H9 (cell line): Measurements from ENCODE around the gene CELF4. TPM values are rescaled to one million over a fixed set of nuclear protein-coding genes. Genes with fewer than 3 reads are reported as not detected.

Experiments used
- DNase-seq: peaks from one replicate; pipeline ENCODE4 v3.0.0-alpha.2; 2017
- H2AFZ ChIP-seq: one replicate; pipeline ENCODE4 v1.6.1; 2013; ENCODE audit warnings: mild to moderate bottlenecking, low read length, control low read depth, moderate library complexity
- H2AK5ac ChIP-seq: 2 replicates; pipeline ENCODE4 v1.6.1; 2013; ENCODE audit warnings: low read length, control low read depth, mixed read lengths; ENCODE audit not compliant: insufficient read length
- H2BK120ac ChIP-seq: one replicate; pipeline ENCODE4 v1.6.1; 2013; ENCODE audit warnings: low read depth, mild to moderate bottlenecking, low read length, control low read depth, inconsistent platforms; ENCODE audit not compliant: poor library complexity, severe bottlenecking
- H2BK12ac ChIP-seq: 2 replicates; pipeline ENCODE4 v1.6.1; 2013; ENCODE audit warnings: low read length, control low read depth, mixed read lengths, low read depth; ENCODE audit not compliant: insufficient read length
- H2BK15ac ChIP-seq: 2 replicates; pipeline ENCODE4 v1.6.1; 2013; ENCODE audit warnings: low read depth, low read length, control low read depth
- H2BK20ac ChIP-seq: one replicate; pipeline ENCODE4 v1.6.1; 2013; ENCODE audit warnings: low read depth, mild to moderate bottlenecking, low read length, control low read depth, inconsistent platforms; ENCODE audit not compliant: poor library complexity, severe bottlenecking
- H2BK5ac ChIP-seq: 2 replicates; pipeline ENCODE4 v1.6.1; 2013; ENCODE audit warnings: low read length, control low read depth, mixed read lengths; ENCODE audit not compliant: insufficient read length
- H3K14ac ChIP-seq: 2 replicates; pipeline ENCODE4 v1.6.1; 2013; ENCODE audit warnings: low read length, control low read depth; ENCODE audit not compliant: insufficient read depth
- H3K18ac ChIP-seq: 2 replicates; pipeline ENCODE4 v1.6.1; 2013; ENCODE audit warnings: low read depth, mild to moderate bottlenecking, mixed read lengths, low read length, control low read depth; ENCODE audit not compliant: insufficient read length
- H3K23ac ChIP-seq: 2 replicates; pipeline ENCODE4 v1.6.1; 2013; ENCODE audit warnings: low read length, control low read depth, mixed read lengths, low read depth; ENCODE audit not compliant: insufficient read length
- H3K23me2 ChIP-seq: 2 replicates; pipeline ENCODE4 v1.6.1; 2013; ENCODE audit warnings: low read depth, mild to moderate bottlenecking, mixed read lengths, low read length, control low read depth; ENCODE audit not compliant: insufficient read length, poor library complexity, severe bottlenecking
- H3K27ac ChIP-seq: 2 replicates; pipeline ENCODE4 v1.5.1; 2013; ENCODE audit warnings: low read length, control low read depth, mixed read lengths, low read depth; ENCODE audit not compliant: insufficient read length
- H3K27me3 ChIP-seq: 2 replicates; pipeline ENCODE4 v1.6.1; 2013; ENCODE audit warnings: low read length, control low read depth, inconsistent platforms; ENCODE audit not compliant: insufficient read depth
- H3K4ac ChIP-seq: 2 replicates; pipeline ENCODE4 v1.6.1; 2013; ENCODE audit warnings: low read depth, mild to moderate bottlenecking, control low read depth, inconsistent platforms, low read length, moderate library complexity
- H3K4me1 ChIP-seq: 2 replicates; pipeline ENCODE4 v1.6.1; 2013; ENCODE audit warnings: low read length, control low read depth, inconsistent platforms; ENCODE audit not compliant: insufficient read depth
- H3K4me2 ChIP-seq: 2 replicates; pipeline ENCODE4 v1.6.1; 2013; ENCODE audit warnings: low read length, control low read depth, mixed read lengths; ENCODE audit not compliant: insufficient read length, insufficient read depth
- H3K56ac ChIP-seq: 2 replicates; pipeline ENCODE4 v1.6.1; 2013; ENCODE audit warnings: low read depth, mild to moderate bottlenecking, mixed read lengths, low read length, control low read depth; ENCODE audit not compliant: insufficient read length
- H3K79me1 ChIP-seq: 2 replicates; pipeline ENCODE4 v1.6.1; 2013; ENCODE audit warnings: low read depth, mild to moderate bottlenecking, moderate library complexity, low read length, control low read depth, inconsistent platforms; ENCODE audit not compliant: insufficient read depth, poor library complexity, severe bottlenecking
- H3K79me2 ChIP-seq: 2 replicates; pipeline ENCODE4 v1.6.1; 2013; ENCODE audit warnings: low read length, control low read depth, inconsistent platforms; ENCODE audit not compliant: insufficient read depth
- H3K9ac ChIP-seq: 2 replicates; pipeline ENCODE4 v1.6.1; 2013; ENCODE audit warnings: low read length, control low read depth, mixed read lengths; ENCODE audit not compliant: insufficient read length; ENCODE audit errors: extremely low read depth
- H3K9me3 ChIP-seq: one replicate; pipeline ENCODE4 v1.6.1; 2013; ENCODE audit warnings: low read depth, low read length, inconsistent platforms; ENCODE audit not compliant: control insufficient read depth
- H3T11ph ChIP-seq: one replicate; pipeline ENCODE4 v1.6.1; 2013; ENCODE audit warnings: mild to moderate bottlenecking, low read length, control low read depth, inconsistent platforms
- H4K20me1 ChIP-seq: one replicate; pipeline ENCODE4 v1.6.1; 2013; ENCODE audit not compliant: control insufficient read depth, insufficient read length, insufficient read depth
- H4K5ac ChIP-seq: 2 replicates; pipeline ENCODE4 v1.6.1; 2013; ENCODE audit warnings: low read depth, mild to moderate bottlenecking, mixed read lengths, low read length, control low read depth; ENCODE audit not compliant: insufficient read length
- H4K8ac ChIP-seq: replicated peaks from 2 replicates; pipeline ENCODE4 v1.6.1; 2013; ENCODE audit warnings: low read length, control low read depth, mixed read lengths, low read depth; ENCODE audit not compliant: insufficient read length
- H4K91ac ChIP-seq: 2 replicates; pipeline ENCODE4 v1.6.1; 2013; ENCODE audit warnings: low read depth, mild to moderate bottlenecking, moderate library complexity, mixed read lengths, low read length, control low read depth; ENCODE audit not compliant: insufficient read length
- H3K27ac Mint-ChIP-seq, 3 experiments: 2 replicates in 2 of 3; 3 replicates in 1 of 3; pipeline ENCODE4 v1.8.0; 2020 to 2021; ENCODE audit warnings: mixed read lengths in 3 of 3, mild to moderate bottlenecking in 1 of 3, moderate library complexity in 1 of 3
- H3K27me3 Mint-ChIP-seq: 2 replicates; pipeline ENCODE4 v1.8.0; 2021; ENCODE audit warnings: low read depth, mild to moderate bottlenecking, moderate library complexity, mixed read lengths
- H3K36me3 Mint-ChIP-seq, 3 experiments: 2 replicates in 2 of 3; 3 replicates in 1 of 3; pipeline ENCODE4 v1.8.0; 2020 to 2021; ENCODE audit warnings: low read depth in 3 of 3, mixed read lengths in 3 of 3; ENCODE audit not compliant: insufficient read depth in 1 of 3
- H3K4me1 Mint-ChIP-seq, 2 experiments: 2 replicates each; pipeline ENCODE4 v1.8.0; 2020; ENCODE audit warnings: mixed read lengths in 2 of 2
- H3K4me3 Mint-ChIP-seq, 2 experiments: 2 replicates in 1 of 2; 3 replicates in 1 of 2; pipeline ENCODE4 v1.8.0; 2020 to 2021; ENCODE audit warnings: mild to moderate bottlenecking in 2 of 2, mixed read lengths in 2 of 2, moderate library complexity in 1 of 2
- H3K9me3 Mint-ChIP-seq, 2 experiments: 2 replicates in 1 of 2; 3 replicates in 1 of 2; pipeline ENCODE4 v1.8.0; 2020; ENCODE audit warnings: mild to moderate bottlenecking in 2 of 2, mixed read lengths in 2 of 2, moderate library complexity in 1 of 2
- WGBS: extraction: QIAGEN DNeasy Blood & Tissue Kit; methylation state at CpG from one replicate; pipeline ENCODE4 v1.1.7; 2013; ENCODE audit warnings: missing lambda C conversion rate, low lambda C conversion rate, mixed read lengths; ENCODE audit not compliant: insufficient read length; ENCODE audit errors: extremely low coverage; 5-methylcytosine and 5-hydroxymethylcytosine counted together
- total RNA-seq: library from RNA; stranded (reverse); gene quantifications from 2 replicates; pipeline ENCODE4 v1.2.1, GENCODE V29; 2021
- TF ChIP-seq, protein P1 (sequence below): fragments of 200-600 bp; sonication (generic); conservative IDR thresholded peaks from 3 replicates; pipeline ENCODE4 v1.8.0; 2021; ENCODE audit warnings: antibody characterized with exemption, mild to moderate bottlenecking

The CELF4 gene
- total RNA-seq, 1 experiment from 2014 or later: 1.1 TPM

DNA sequence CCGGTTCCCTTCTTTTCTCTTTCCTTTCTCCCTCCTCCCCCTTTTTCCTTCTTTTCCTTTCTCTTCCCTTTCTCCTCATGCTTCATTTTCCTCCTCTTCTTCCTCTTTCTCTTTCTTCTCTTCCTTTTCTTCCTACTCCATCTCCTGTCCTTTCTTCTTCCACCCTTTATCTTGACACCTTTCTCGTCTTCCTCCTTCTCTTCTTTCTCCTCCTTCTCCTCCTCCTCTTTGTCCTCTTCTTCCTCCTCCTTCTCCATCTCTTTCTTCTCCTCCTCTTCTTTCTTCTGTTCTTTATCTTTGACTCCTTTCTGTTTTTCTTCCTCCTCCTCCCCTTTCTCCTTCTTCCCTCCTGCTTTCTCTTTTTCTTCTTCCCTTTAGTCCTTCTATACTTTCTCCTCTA is 53.2 kb downstream of the CELF4 start:
- TF ChIP-seq, protein P1, sequence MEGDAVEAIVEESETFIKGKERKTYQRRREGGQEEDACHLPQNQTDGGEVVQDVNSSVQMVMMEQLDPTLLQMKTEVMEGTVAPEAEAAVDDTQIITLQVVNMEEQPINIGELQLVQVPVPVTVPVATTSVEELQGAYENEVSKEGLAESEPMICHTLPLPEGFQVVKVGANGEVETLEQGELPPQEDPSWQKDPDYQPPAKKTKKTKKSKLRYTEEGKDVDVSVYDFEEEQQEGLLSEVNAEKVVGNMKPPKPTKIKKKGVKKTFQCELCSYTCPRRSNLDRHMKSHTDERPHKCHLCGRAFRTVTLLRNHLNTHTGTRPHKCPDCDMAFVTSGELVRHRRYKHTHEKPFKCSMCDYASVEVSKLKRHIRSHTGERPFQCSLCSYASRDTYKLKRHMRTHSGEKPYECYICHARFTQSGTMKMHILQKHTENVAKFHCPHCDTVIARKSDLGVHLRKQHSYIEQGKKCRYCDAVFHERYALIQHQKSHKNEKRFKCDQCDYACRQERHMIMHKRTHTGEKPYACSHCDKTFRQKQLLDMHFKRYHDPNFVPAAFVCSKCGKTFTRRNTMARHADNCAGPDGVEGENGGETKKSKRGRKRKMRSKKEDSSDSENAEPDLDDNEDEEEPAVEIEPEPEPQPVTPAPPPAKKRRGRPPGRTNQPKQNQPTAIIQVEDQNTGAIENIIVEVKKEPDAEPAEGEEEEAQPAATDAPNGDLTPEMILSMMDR: no peak
- no peak overlapping the region for H4K5ac ChIP-seq
- no peak overlapping the region for H2BK120ac ChIP-seq
- no peaks in the 10 kb centered on the region for H3K79me2 ChIP-seq
- H3K4ac ChIP-seq: no peak overlapping the region
- Mint-ChIP-seq H3K9me3 (peaks cover 5 to 15% of the 10 kb centered on the region in 2 experiments; a peak in 4 of 5 replicates), H3K27me3 (peaks cover 50% of the 10 kb centered on the region), H3K27ac (peak overlapping the region in 1 of 3 experiments; percentile 2; a peak in 1 of 7 replicates), H3K4me3 (no peak overlapping the region), H3K4me1 (peaks cover 3 to 11% of the 10 kb centered on the region in 2 experiments; a peak in 3 of 4 replicates), H3K36me3 (peaks cover 0 to 3% (median 0%) of the 10 kb centered on the region in 3 experiments; a peak in 2 of 7 replicates)
- DNase-seq: no peak
- no peaks in the 10 kb centered on the region for H3K79me1 ChIP-seq
- H3K27me3 ChIP-seq: no peaks in the 10 kb centered on the region
- no peak overlapping the region for H2AFZ ChIP-seq
- no peaks in the 10 kb centered on the region for H4K20me1 ChIP-seq
- no peak overlapping the region for H2AK5ac ChIP-seq
- no peak overlapping the region for H3K14ac ChIP-seq
- H4K8ac ChIP-seq: no peak overlapping the region
- no peak overlapping the region for H3K9ac ChIP-seq
- H2BK5ac ChIP-seq: no peak overlapping the region
- H3K56ac ChIP-seq: no peak overlapping the region
- no peak overlapping the region for H2BK15ac ChIP-seq
- H2BK20ac ChIP-seq: no peak overlapping the region
- no peaks in the 10 kb centered on the region for H3K4me1 ChIP-seq
- no peak overlapping the region for H3K4me2 ChIP-seq
- H4K91ac ChIP-seq: no peak overlapping the region
- H3K27ac ChIP-seq: no peak overlapping the region
- H3K23me2 ChIP-seq: no peaks in the 10 kb centered on the region
- no peak overlapping the region for H3K23ac ChIP-seq
- no peak overlapping the region for H2BK12ac ChIP-seq
- WGBS: no CpG with 5 or more reads among the region's 2 CpGs
- H3T11ph ChIP-seq: no peak overlapping the region
- H3K18ac ChIP-seq: no peak overlapping the region
- H3K9me3 ChIP-seq: no peaks in the 10 kb centered on the region
